ENCODE measurements around the gene KAT6B.

The KAT6B gene

DNA sequence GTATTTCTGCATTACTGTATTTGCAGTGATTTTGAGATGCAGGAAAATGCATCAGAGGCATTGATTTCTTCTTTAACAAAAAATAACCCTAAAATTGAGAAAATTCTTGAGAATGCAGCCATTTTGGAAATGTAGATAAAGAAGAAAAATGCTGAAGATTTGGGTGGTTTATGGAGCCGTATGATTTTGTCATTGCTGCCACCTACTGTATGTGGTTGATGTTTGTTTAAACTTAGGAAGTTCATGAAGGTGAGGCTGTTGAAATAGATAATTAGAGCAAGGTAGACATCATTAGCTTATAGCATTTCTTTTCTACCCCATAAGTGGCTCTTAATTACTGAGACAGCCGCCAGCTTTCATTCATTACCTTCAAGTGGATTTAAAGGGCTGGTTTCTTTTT, 193.0 kb downstream of the KAT6B start:
- no peak for DNase-seq

DNA sequence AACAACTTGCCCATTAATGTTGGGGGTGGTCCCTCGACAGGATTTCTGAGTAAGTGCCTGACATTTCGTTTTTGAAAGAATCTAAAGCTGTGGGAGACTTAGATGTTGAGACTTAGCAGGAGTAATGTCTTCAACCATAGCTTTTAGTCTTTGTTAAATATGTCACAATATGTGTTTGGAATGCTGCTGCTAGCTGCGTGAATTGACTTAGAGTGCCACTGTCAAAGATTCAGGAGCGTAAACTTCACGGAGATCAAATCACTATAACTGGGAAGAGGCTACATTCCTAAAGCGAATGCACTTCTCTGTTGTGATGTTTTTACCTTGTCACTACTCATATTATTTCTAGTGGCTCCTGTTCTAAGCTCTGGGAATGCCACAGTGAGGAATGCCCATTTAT, 193.8 kb downstream of the KAT6B start:
- DNase-seq: no peak

DNA sequence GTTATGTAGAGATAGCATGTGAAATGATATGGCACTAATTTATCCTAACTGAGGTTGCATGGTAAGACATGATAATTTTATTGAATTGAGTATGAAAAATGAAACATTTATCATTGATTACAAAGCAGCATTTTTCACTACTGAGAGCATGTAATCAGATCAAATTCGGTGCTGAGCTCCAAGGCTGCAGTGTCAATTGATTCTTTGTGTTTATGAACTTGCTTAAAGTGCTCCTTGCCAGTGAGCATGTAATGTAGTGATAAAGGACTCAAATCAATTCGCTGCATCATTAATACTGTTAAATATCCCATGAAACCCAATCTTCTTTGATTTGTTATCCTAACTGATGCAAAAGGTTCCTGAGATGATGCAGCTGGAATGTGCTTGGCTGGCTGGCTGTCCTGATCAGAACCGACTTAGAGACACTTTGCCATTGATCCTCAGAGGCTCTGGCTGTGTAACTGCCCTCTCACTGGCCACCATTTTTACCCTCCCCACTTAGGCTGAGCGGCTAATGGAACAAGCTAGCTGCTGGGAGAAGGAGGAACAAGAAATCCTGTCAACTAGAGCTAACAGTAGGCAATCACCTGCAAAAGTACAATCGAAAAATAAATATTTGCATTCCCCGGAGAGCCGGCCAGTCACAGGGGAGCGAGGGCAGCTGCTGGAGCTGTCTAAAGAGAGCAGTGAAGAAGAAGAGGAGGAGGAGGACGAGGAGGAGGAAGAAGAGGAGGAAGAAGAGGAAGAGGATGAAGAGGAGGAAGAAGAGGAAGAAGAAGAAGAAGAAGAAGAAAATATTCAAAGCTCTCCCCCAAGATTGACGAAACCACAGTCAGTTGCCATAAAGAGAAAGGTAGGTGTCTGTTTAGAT, 195.2 kb downstream of the KAT6B start:
- no peak for DNase-seq

GRCh38 chr10:75023074-75023473, 196.7 kb downstream of the KAT6B start:
- no peak for DNase-seq

DNA sequence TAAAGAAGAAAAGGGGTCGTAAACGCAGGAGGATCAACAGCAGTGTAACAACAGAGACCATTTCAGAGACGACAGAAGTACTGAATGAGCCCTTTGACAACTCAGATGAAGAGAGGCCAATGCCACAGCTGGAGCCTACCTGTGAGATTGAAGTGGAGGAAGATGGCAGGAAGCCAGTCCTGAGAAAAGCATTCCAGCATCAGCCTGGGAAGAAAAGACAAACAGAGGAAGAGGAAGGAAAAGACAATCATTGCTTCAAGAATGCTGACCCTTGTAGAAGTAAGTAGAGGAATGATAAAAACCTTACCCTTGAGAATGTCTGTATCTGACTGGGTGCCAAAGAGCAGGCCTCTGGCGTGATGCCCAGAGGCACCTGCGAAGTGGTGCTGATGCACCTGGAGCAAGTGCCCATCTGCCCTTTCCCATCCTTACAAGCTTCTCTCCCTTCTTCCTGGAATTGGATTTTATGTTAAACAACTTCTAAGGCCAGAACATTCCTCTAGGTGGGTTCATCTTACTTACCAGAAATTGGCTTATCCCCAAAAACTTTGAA, 198.6 kb downstream of the KAT6B start:
- no peak for DNase-seq

GRCh38 chr10:75028049-75028448, 201.6 kb downstream of the KAT6B start:
- DNase-seq: no peak

GRCh38 chr10:75028748-75029147, 202.3 kb downstream of the KAT6B start:
- no peak for DNase-seq

DNA sequence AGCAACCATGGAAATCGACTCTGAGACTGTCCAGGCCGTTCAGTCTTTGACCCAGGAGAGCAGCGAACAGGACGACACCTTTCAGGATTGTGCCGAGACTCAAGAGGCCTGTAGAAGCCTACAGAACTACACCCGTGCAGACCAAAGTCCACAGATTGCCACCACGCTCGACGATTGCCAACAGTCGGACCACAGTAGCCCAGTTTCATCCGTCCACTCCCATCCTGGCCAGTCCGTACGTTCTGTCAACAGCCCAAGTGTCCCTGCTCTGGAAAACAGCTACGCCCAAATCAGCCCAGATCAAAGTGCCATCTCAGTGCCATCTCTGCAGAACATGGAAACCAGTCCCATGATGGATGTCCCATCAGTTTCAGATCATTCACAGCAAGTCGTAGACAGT, 203.0 kb downstream of the KAT6B start:
- no peak for DNase-seq

DNA sequence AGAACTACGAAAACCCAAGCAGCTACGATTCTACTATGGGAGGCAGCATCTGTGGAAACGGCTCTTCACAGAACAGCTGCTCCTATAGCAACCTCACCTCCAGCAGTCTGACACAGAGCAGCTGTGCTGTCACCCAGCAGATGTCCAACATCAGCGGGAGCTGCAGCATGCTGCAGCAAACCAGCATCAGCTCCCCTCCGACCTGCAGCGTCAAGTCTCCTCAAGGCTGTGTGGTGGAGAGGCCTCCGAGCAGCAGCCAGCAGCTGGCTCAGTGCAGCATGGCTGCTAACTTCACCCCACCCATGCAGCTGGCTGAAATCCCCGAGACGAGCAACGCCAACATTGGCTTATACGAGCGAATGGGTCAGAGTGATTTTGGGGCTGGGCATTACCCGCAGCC, 203.5 kb downstream of the KAT6B start:
- DNase-seq: no peak

DNA sequence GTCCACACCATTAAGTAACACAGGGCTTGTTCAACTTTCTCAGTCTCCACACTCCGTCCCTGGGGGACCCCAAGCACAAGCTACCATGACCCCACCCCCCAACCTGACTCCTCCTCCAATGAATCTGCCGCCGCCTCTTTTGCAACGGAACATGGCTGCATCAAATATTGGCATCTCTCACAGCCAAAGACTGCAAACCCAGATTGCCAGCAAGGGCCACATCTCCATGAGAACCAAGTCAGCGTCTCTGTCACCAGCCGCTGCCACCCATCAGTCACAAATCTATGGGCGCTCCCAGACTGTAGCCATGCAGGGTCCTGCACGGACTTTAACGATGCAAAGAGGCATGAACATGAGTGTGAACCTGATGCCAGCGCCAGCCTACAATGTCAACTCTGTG, 204.0 kb downstream of the KAT6B start:
- no peak for DNase-seq

DNA sequence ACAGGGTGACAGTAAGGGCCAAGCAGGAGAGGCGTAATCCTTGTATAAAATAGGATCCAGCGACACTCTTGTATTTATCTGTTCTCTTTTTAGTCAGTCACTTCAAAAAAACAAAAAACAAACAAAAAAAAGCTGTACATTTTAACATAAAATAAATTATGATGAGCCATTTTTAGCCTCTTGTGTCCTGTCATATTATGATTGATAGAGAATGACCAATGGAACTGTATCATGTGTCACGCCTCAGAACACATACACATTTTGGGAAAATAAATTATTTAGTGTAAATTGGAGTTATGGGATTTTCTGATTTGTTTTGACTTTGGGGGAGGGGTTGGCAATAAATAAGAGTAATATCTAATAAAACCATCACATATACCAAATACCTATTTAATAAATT, 205.7 kb downstream of the KAT6B start:
- DNase-seq: no peak

GRCh38 chr10:75032813-75033212, 206.4 kb downstream of the KAT6B start:
- no peak for DNase-seq

DNA sequence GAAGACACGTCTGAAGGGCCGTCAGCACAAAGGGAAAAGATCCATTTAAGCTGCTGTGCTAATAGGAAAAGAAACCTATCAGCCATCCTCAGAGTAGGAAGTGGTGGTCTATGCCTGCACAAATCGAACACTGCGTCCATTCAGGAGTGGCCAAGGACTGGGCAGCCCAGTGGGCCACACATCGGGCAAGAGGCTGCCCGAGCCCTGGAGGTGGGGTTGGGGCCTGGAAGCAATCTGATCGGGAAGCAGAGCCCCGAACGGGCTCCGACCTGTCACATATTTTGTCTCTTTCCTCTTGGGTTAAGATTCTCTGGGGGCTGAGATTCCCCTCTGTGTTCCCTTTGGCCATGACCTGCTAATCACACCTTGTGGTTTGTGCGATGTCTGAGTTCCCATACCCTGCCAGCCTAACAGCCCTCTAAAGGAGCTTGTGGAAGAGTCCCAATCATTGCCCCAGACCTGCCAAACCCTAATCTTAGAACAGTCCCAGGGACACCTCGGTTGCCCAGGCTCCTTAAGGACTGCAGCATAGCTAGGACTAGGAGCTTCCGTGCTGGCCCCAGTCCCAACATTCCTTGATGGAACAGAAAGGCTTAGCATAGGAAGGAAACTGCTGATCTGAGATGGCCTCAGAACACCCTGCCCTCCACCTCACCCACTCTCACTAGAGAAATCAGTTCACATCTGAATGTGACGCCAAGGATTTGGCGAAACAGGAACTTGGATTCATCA, 207.2 kb downstream of the KAT6B start:
- DNase-seq: no peak

DNA sequence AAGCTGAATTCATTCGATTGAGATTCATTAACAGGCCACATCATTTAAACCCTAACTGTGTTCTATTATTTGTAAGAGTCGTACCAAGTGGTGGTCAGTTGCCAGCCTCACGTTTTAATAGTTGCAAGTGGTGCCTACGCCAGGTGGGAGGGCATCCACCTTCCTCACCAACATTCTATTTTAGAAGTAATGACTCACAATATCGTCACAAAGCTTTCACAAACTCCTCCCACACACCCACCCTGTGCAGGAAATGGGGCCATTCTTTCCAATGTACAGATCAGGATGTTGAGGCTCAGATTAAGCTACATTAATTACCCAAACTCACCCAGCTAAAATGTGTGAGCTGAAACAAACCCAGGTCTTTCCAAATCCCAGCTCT, 207.7 kb downstream of the KAT6B start:
- DNase-seq: no peak

DNA sequence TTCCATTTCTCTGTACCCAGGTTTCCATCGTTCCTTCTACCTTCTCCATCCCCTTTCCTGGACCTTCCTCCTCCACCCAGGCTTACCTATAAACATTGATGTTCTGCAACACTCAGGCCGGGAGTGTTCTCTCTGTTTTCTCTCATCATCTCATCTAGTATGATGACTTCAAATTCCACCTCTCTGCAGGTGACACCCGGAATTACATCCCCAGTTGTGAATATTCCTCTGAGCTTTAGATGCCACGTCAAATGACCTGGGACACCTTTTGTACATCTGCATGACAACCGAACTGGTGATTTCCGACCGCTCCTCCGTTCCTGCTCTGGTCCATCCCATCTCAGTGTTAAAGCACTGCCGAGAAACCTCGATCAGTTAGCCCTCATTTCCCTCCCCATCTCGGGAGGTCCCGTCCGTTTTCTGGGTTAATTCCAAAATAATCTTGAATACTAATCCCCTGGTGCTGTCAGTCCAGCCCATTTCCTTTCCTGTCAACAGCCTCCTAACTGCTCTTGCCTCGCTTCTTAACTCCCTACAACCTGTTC, 208.4 kb downstream of the KAT6B start:
- no peak for DNase-seq

DNA sequence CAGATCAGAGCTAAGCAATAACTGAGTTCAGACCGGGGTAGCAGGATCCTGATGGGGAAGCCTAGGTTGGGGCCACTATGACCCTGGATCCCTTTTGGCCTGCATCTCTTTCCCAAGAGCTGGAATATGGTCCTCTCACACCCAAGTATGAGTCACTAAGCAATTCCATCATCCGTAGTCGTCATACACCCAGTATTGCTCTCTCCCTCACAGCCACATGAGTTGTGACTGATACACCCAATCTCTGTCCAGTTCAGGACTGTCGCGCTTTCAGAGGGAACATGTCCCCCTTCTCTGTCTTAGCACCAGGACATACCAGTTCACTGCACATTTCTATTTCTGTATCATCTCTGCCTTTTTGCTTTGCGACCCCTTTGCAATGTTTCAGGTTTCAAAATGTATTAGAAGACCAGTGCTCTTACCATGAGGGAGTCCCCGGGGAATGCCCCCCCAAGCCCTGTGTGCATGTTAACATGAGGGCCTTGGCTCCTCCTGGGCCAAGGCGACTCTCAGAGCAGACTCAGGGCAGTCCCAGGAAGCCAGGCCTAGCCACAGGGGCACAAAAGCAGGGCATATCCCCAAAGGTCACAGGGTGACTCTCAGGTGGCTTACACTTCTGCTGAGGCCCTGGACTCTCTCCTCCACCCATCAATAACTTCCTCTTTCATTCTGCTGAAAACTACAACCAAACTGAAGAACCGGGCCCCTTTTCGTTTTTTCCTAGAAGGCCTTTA, 209.7 kb downstream of the KAT6B start:
- DNase-seq: no peak

DNA sequence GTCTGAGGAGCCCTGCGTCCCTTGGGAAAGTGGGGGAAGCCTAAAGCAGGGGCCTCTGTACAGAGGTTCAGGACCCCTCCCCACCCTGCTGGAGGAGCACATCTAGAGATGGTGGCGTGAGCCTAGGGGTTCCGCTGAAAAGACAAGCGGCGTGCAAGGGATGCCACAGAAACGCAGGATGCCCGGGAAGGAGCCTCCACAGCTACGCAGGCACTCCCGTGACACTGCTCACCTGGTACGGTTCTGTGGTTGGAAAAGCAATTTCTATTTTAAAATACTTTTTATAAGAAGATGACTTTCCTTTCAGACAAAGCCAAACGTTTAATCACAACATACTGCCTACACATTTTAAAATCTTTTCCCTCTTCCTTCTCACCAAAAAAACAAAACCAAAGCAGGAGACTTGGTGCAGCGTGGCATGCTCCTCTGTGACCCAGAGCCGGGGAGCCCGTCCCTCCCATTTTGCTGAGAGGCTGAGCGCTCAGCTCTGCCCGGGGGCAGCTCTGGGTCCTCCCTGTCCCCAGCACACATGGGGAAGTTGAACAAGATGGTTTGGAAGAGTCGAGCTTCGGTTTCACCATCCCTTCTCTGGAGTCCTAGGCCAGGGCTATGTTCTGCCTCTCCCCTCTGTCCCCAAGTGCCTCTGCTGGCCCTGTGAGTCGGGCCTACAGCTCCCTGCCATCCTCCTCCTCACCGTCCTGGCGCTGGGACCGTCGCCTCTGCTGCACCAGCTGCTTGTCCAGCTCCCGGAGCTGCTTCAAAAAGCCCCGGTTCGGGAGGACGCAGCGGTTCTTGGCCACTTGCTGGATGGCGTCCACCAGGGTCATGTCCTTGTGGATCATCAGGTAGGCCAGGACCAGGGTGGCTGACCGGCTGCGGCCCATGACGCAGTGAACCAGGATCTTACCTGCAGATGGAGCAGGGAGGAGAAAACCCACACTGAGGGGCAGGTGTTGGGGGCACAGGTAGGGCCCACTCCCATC, 211.1 kb downstream of the KAT6B start:
- DNase-seq: no peak

DNA sequence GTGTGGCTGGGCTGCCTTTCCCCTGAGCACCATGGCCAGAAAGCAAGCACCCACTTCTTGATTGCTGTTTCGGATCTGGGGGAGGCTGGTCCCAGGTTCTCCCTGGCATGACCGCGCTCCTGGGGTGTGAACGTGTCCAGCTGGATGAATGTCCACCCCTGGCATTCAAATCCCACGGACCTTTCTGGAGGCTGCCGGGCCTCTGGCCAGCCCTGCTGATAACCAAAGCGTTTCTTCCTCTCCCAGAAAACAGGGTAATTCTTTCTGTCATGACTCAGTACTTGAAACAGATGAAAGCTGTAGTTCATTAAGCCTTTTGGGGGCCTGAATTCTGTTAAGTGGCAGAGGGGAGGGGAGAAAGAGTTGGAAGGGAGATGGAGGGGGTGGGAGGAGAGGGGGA, 211.9 kb downstream of the KAT6B start:
- no peak for DNase-seq

GRCh38 chr10:75040576-75040975, 214.2 kb downstream of the KAT6B start:
- DNase-seq: no peak

GRCh38 chr10:75042292-75042974, 216.0 kb downstream of the KAT6B start:
- no peak for DNase-seq

All from activated CD4-positive, alpha-beta T cell treated with anti-CD3 and anti-CD28 coated beads for 1 hour (primary cell).